ENCODE results near the gene PLD1. TPM values are rescaled to one million over a fixed set of nuclear protein-coding genes. Genes with fewer than 3 reads are reported as not detected.

Gene PLD1
- total RNA-seq, 2 experiments from 2014 or later: 0.22 to 1.0 TPM

GRCh38 chr3:171806200-171807128 is 3.8 kb downstream of the PLD1 start:
- H3K4me1 ChIP-seq (ENCODE audit: insufficient read depth, low read length): peaks cover 17% of the 10 kb centered on the region
- H3K27me3 Mint-ChIP-seq: peaks cover 34% of the 10 kb centered on the region
- TF ChIP-seq CTCF (IDR thresholded peaks at IDR 0.05): no peak
- peaks cover 15 to 22% of the 10 kb centered on the region in 2 experiments for H3K27me3 ChIP-seq (ENCODE audit: control insufficient read depth in 1 of 2, insufficient read depth in 2 of 2, low read length in 2 of 2)
- H3K4me3 Mint-ChIP-seq: no peak overlapping the region
- peaks cover 11% of the 10 kb centered on the region for H3K4me1 Mint-ChIP-seq (ENCODE audit: low read depth)
- no peak for ATAC-seq (ENCODE audit: poor library complexity)
- no peak for DNase-seq
- H3K4me3 ChIP-seq (ENCODE audit: low read length): no peak overlapping the region
- no peak overlapping the region for H3K27ac ChIP-seq (ENCODE audit: low read depth in 1 of 2, low read length in 2 of 2)
- no peaks in the 10 kb centered on the region for H3K9me3 ChIP-seq (ENCODE audit: control insufficient read depth in 1 of 2, insufficient read depth in 1 of 2, low read length in 2 of 2)
- intact Hi-C loops (cut with DNase I, micrococcal nuclease): no loop called here
- no peaks in the 10 kb centered on the region for H3K36me3 ChIP-seq (ENCODE audit: insufficient read depth, low read length)
- no peaks in the 10 kb centered on the region for H3K9me3 Mint-ChIP-seq
- ChIA-PET CTCF (no interaction called here), POLR2A (no interaction called here)
- no peaks in the 10 kb centered on the region for H3K36me3 Mint-ChIP-seq (ENCODE audit: low read depth)
- H3K27ac Mint-ChIP-seq: no peak overlapping the region

DNA sequence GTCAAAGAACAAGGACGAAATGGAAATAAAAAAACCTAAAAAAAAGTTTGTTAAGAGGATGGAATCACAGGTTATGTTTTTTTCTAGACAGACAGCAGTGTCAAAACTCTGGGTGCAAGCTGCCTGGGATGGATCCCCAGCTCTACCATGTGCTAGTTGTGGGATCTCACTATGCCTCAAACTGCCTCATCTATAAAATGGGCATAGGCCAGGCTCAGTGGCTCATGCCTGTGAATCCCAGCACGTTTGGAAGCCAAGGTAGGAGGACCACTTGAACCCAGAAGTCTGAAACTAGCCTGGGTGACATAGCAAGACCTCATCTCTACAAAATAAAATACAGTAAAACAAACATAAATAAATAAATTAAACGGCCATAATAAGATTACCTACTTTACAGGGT is 4.6 kb downstream of the PLD1 start:
- Mint-ChIP-seq H3K9me3 (no peaks in the 10 kb centered on the region), H3K4me3 (no peak overlapping the region), H3K36me3 (ENCODE audit: low read depth) (no peaks in the 10 kb centered on the region), H3K4me1 (ENCODE audit: low read depth) (peaks cover 10% of the 10 kb centered on the region), H3K27me3 (peaks cover 27% of the 10 kb centered on the region), H3K27ac (no peak overlapping the region)
- TF ChIP-seq CTCF (IDR thresholded peaks at IDR 0.05): no peak
- intact Hi-C loops (cut with DNase I, micrococcal nuclease): no loop called here
- no peak for DNase-seq
- Histone ChIP-seq H3K4me3 (ENCODE audit: low read length) (no peak overlapping the region), H3K4me1 (ENCODE audit: insufficient read depth, low read length) (peaks cover 15% of the 10 kb centered on the region), H3K9me3 (ENCODE audit: control insufficient read depth in 1 of 2, insufficient read depth in 1 of 2, low read length in 2 of 2) (no peaks in the 10 kb centered on the region), H3K27ac (ENCODE audit: low read depth in 1 of 2, low read length in 2 of 2) (no peak overlapping the region), H3K27me3 (ENCODE audit: control insufficient read depth in 1 of 2, insufficient read depth in 2 of 2, low read length in 2 of 2) (peaks cover 7 to 14% of the 10 kb centered on the region in 2 experiments), H3K36me3 (ENCODE audit: insufficient read depth, low read length) (no peaks in the 10 kb centered on the region)
- ATAC-seq (ENCODE audit: poor library complexity): no peak
- CTCF ChIA-PET: no interaction called here
- POLR2A ChIA-PET: no interaction called here

DNA sequence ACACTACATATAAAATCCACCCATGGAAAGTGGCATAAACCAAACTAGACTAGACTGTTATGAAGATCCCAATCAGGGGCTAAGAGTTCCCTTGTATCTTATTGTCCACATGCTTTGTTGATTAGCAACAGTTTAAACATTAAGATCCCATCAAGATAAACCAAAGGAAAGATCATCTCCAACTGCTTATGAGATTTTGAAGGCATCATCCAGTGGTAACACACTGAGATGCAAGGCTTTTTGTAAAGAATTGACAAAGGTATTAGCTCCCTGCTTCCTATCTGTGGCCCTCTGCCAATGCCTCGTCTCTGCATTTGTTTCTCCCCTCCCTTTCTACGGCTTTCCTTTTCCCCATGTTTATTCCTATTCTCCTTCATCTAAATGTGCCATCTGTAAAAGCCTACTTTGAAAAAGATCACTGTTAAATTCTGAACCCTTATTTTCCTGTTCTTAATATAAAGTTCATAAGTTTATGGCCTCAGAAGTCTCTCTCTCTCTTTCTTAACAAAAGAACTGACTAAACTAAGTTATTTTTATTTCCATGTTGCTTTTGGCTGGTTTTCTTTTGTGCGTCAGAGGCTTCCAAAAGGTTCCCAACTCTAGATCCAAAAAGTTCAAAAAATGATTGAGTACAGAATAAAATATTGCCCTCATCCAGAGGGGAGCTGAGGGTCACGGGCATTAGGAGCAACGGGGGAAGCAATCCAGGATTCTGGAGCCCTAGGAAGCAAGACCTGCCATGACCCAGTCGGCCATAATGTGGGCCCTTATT is 5.5 kb downstream of the PLD1 start:
- no peaks in the 10 kb centered on the region for H3K36me3 ChIP-seq (ENCODE audit: insufficient read depth, low read length)
- H3K27me3 Mint-ChIP-seq: peaks cover 21% of the 10 kb centered on the region
- H3K4me1 ChIP-seq (ENCODE audit: insufficient read depth, low read length): peaks cover 6% of the 10 kb centered on the region
- no peak overlapping the region for H3K27ac ChIP-seq (ENCODE audit: low read depth in 1 of 2, low read length in 2 of 2)
- no peaks in the 10 kb centered on the region for H3K9me3 Mint-ChIP-seq
- H3K4me3 ChIP-seq (ENCODE audit: low read length): no peak overlapping the region
- H3K4me1 Mint-ChIP-seq (ENCODE audit: low read depth): peaks cover 7% of the 10 kb centered on the region
- no peak overlapping the region for H3K27ac Mint-ChIP-seq
- DNase-seq: no peak
- no peak overlapping the region for H3K4me3 Mint-ChIP-seq
- POLR2A ChIA-PET: no interaction called here
- H3K27me3 ChIP-seq (ENCODE audit: control insufficient read depth in 1 of 2, insufficient read depth in 2 of 2, low read length in 2 of 2): peaks cover 4 to 10% of the 10 kb centered on the region in 2 experiments
- CTCF ChIA-PET: no interaction called here
- no peaks in the 10 kb centered on the region for H3K36me3 Mint-ChIP-seq (ENCODE audit: low read depth)
- H3K9me3 ChIP-seq (ENCODE audit: control insufficient read depth in 1 of 2, insufficient read depth in 1 of 2, low read length in 2 of 2): no peaks in the 10 kb centered on the region
- no peak for TF ChIP-seq CTCF (IDR thresholded peaks at IDR 0.05)
- ATAC-seq (ENCODE audit: poor library complexity): no peak
- intact Hi-C loops (cut with DNase I, micrococcal nuclease): no loop called here

Measured in CD4-positive, alpha-beta T cell (primary cell).